Neural cell (in vitro differentiated cells): ENCODE results near the gene PTTG1IP2. TPM values are rescaled to one million over a fixed set of nuclear protein-coding genes. Genes with fewer than 3 reads are reported as not detected.

Experiments
- H2AFZ ChIP-seq: fragments of 200-600, 300-800 bp; sonication (generic), shearing (Covaris generic); 2 replicates; pipeline ENCODE4 v1.6.0; 2014; ENCODE audit warnings: low read depth, mild to moderate bottlenecking, antibody characterized with exemption, low read length, moderate library complexity
- H3F3A ChIP-seq: fragments of 200-600 bp; shearing (Covaris generic); 2 replicates; pipeline ENCODE4 v1.6.1; 2016; ENCODE audit warnings: mild to moderate bottlenecking, moderate library complexity, mixed read lengths, antibody characterized with exemption, low read length; ENCODE audit not compliant: insufficient read depth, poor library complexity, severe bottlenecking
- H3K27ac ChIP-seq: fragments of 200-600, 300-800 bp; sonication (generic), shearing (Covaris generic); 2 replicates; pipeline ENCODE4 v1.5.1; 2014; ENCODE audit warnings: mild to moderate bottlenecking, low read length, moderate library complexity
- H3K27me3 ChIP-seq: fragments of 300-800, 200-600 bp; sonication (generic), shearing (Covaris generic); 2 replicates; pipeline ENCODE4 v1.6.0; 2014; ENCODE audit warnings: mild to moderate bottlenecking, low read depth, low read length, moderate library complexity; ENCODE audit not compliant: insufficient read depth
- H3K36me3 ChIP-seq: fragments of 300-800, 200-600 bp; sonication (generic), shearing (Covaris generic); 2 replicates; pipeline ENCODE4 v1.5.1; 2014; ENCODE audit warnings: mild to moderate bottlenecking, antibody characterized with exemption, low read length, moderate library complexity; ENCODE audit not compliant: insufficient read depth
- H3K4me2 ChIP-seq: fragments of 300-800, 200-600 bp; sonication (generic), shearing (Covaris generic); 2 replicates; pipeline ENCODE4 v1.6.0; 2014; ENCODE audit warnings: mild to moderate bottlenecking, low read length
- H3K4me3 ChIP-seq: fragments of 300-800, 200-600 bp; sonication (generic), shearing (Covaris generic); 2 replicates; pipeline ENCODE4 v1.5.1; 2014; ENCODE audit warnings: mild to moderate bottlenecking, low read length, moderate library complexity
- H3K79me2 ChIP-seq: fragments of 200-600 bp; shearing (Covaris generic); replicated peaks from 2 replicates; pipeline ENCODE4 v1.6.0; 2014; ENCODE audit warnings: mild to moderate bottlenecking, low read length, moderate library complexity; ENCODE audit not compliant: insufficient read depth
- H3K9ac ChIP-seq: fragments of 300-800, 200-600 bp; sonication (generic), shearing (Covaris generic); 2 replicates; pipeline ENCODE4 v1.6.1; 2016; ENCODE audit warnings: mild to moderate bottlenecking, low read length, mixed read lengths
- H3K9me2 ChIP-seq: fragments of 200-600 bp; shearing (Covaris generic); 2 replicates; pipeline ENCODE4 v1.6.1; 2016; ENCODE audit warnings: mild to moderate bottlenecking, low read length, mixed read lengths; ENCODE audit not compliant: insufficient read depth
- H3K9me3 ChIP-seq: fragments of 200-600, 300-800 bp; sonication (generic), shearing (Covaris generic); 2 replicates; pipeline ENCODE4 v1.6.1; 2016; ENCODE audit warnings: mild to moderate bottlenecking, mixed run types, low read length, moderate library complexity, mixed read lengths
- H4K20me1 ChIP-seq: fragments of 200-600 bp; shearing (Covaris generic); 2 replicates; pipeline ENCODE4 v1.6.1; 2016; ENCODE audit warnings: mild to moderate bottlenecking, mixed run types; ENCODE audit not compliant: insufficient read depth
- CTCF ChIP-seq: fragments of 450-650 bp; IDR thresholded peaks from 2 replicates; pipeline ENCODE4 v1.5.1; 2014; ENCODE audit warnings: antibody characterized with exemption, mild to moderate bottlenecking, moderate library complexity; ENCODE audit not compliant: poor library complexity, severe bottlenecking
- EP300 ChIP-seq: fragments of 450-650 bp; conservative IDR thresholded peaks from 2 replicates; pipeline ENCODE4 v1.6.1; 2014; ENCODE audit warnings: antibody characterized with exemption, mild to moderate bottlenecking, moderate library complexity; ENCODE audit not compliant: poor library complexity, severe bottlenecking
- EZH2 ChIP-seq: fragments of 200-600, 300-800 bp; shearing (Covaris generic), sonication (generic); IDR thresholded peaks from 2 replicates; pipeline ENCODE4 v1.6.1; 2014; ENCODE audit warnings: antibody characterized with exemption, low read length, borderline replicate concordance, mild to moderate bottlenecking; ENCODE audit not compliant: insufficient read depth, poor library complexity, severe bottlenecking
- MXI1 ChIP-seq: fragments of 450-650 bp; conservative IDR thresholded peaks from 2 replicates; pipeline ENCODE4 v1.6.1; 2014; ENCODE audit warnings: antibody characterized with exemption, mild to moderate bottlenecking; ENCODE audit not compliant: poor library complexity, severe bottlenecking
- POLR2AphosphoS5 ChIP-seq: IDR thresholded peaks from 2 replicates; pipeline ENCODE4 v1.6.1; 2012
- RAD21 ChIP-seq: fragments of 450-650 bp; conservative IDR thresholded peaks from 2 replicates; pipeline ENCODE4 v1.6.1; 2014; ENCODE audit warnings: antibody characterized with exemption, mild to moderate bottlenecking, moderate library complexity
- REST ChIP-seq: IDR thresholded peaks from 2 replicates; pipeline ENCODE4 v1.6.1; 2012; ENCODE audit warnings: borderline replicate concordance
- SMC3 ChIP-seq: fragments of 450-650 bp; conservative IDR thresholded peaks from 2 replicates; pipeline ENCODE4 v1.6.1; 2014; ENCODE audit warnings: antibody characterized with exemption, mild to moderate bottlenecking, moderate library complexity; ENCODE audit not compliant: poor library complexity
- TAF1 ChIP-seq: IDR thresholded peaks from 2 replicates; pipeline ENCODE4 v1.6.1; 2012; ENCODE audit warnings: low read depth
- polyA plus RNA-seq: library from polyadenylated mRNA; depleted of rRNA; stranded (reverse); fragments of >200 nt; gene quantifications from 2 replicates; pipeline ENCODE4 v1.2.3, GENCODE V29; 2014

PTTG1IP2 gene
- polyA plus RNA-seq, 1 donor from 2014 or later, result not detected

GRCh38 chr7:90430614-90431460 is 38.6 kb upstream of the PTTG1IP2 start:
- Histone ChIP-seq H4K20me1 (no peaks in the 10 kb centered on the region), H3K9me2 (no peaks in the 10 kb centered on the region), H3K27ac (no peak overlapping the region), H2AFZ (no peak overlapping the region), H3K27me3 (no peaks in the 10 kb centered on the region), H3K4me3 (no peak overlapping the region), H3K36me3 (no peaks in the 10 kb centered on the region), H3F3A (no peaks in the 10 kb centered on the region), H3K9me3 (no peaks in the 10 kb centered on the region), H3K79me2 (no peaks in the 10 kb centered on the region), H3K9ac (no peak overlapping the region), H3K4me2 (no peak overlapping the region)
- TF ChIP-seq TAF1 (no peak), POLR2AphosphoS5 (no peak), REST (no peak), RAD21 (no peak), CTCF (no peak), EP300 (no peak), MXI1 (no peak), SMC3 (no peak)

GRCh38 chr7:90432752-90433151 is 36.7 kb upstream of the PTTG1IP2 start:
- TF ChIP-seq MXI1 (no peak), REST (no peak), RAD21 (no peak), CTCF (no peak), EP300 (no peak), TAF1 (no peak), SMC3 (no peak), POLR2AphosphoS5 (no peak), EZH2 (no peak)
- H3K27me3 ChIP-seq, result no peaks in the 10 kb centered on the region
- H3K27ac ChIP-seq, result no peak overlapping the region
- no peak overlapping the region for H2AFZ ChIP-seq
- H4K20me1 ChIP-seq, result no peaks in the 10 kb centered on the region
- no peak overlapping the region for H3K4me3 ChIP-seq
- H3F3A ChIP-seq, result no peaks in the 10 kb centered on the region
- H3K4me2 ChIP-seq, result no peak overlapping the region
- no peaks in the 10 kb centered on the region for H3K9me3 ChIP-seq
- H3K36me3 ChIP-seq, result no peaks in the 10 kb centered on the region
- H3K9me2 ChIP-seq, result no peaks in the 10 kb centered on the region
- no peak overlapping the region for H3K9ac ChIP-seq
- H3K79me2 ChIP-seq, result no peaks in the 10 kb centered on the region
